ENCODE results near the gene CAMSAP2. TPM values are rescaled to one million over a fixed set of nuclear protein-coding genes. Genes with fewer than 3 reads are reported as not detected.

The CAMSAP2 gene
- total and polyA plus RNA-seq, 3 donors from 2014 or later: 16.0 to 34.7 (median 28.4) TPM

DNA sequence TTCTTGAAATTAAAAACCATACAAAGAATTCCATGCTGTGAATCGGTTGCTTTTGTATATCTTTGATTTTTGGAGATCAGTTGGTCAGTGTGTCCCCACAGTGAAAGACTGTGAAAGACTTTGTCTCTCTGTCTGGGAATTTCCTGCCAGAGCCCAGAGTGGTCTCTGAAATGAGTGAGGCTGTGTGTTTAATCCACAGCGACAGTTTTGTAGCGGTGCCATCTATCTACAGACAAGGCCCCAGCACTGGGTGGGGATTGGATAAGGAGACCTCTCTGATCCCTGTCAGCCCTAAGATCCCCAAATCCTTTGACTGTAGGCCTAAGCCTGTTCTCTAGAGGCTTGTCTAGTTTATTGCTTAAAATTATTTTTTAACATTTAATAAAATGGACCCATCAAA, 144.4 kb downstream of the CAMSAP2 start:
- Histone ChIP-seq H3K27ac (no peak overlapping the region), H3K36me3 (ENCODE audit: low read depth, missing control alignments) (no peaks in the 10 kb centered on the region), H3K27me3 (no peaks in the 10 kb centered on the region), H3K4me1 (no peaks in the 10 kb centered on the region), H3K4me3 (no peak overlapping the region), H3K9me3 (no peaks in the 10 kb centered on the region)
- intact Hi-C loops (cut with DNase I; ENCODE audit: low total_unique reads): no loop called here
- WGBS, 2 donors: 86 to 93% methylated on average over 3 of the region's 3 CpGs
- TF ChIP-seq POLR2A (IDR thresholded peaks at IDR 0.05) (no peak), CTCF (IDR thresholded peaks at IDR 0.05) (no peak)
- DNase-seq: no peak

DNA sequence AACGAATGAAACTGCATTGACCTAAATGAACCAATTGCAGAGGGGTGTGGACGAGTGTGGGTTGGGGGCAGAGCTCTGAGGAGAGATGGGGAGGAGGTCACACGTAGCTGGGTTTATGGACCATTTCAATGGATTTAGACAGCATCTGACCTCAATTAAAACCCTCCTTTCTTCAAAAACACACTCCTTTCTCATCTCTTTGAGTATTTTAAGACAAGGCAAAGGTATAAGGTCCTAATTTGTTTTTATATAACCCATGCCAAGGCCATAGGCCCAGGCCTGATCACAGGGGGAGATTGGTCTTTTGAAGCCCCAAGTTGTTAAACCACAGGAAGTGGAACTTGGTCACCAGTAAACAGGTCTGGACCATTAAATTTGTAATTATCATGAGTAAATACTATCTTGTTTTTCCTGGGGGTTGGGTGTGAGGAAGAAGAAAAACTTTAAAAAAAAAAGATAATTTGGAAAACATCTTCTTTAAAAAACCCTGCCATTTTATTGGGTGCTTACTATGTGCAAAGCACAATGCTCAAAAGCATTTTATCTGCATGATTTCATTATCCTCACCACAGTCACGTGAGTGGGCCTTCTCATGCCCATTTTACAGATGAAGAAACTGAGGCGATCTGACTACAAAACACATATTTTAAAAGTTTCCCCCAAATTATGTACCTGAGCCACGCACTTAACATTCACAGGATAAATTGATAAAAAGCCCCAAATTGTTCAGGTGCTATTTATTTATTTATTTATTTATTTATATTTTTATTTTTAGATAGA, 147.1 kb downstream of the CAMSAP2 start:
- 92% methylated on average over 6 of the region's 6 CpGs for WGBS, 2 donors
- H3K27ac ChIP-seq: no peak overlapping the region
- no peaks in the 10 kb centered on the region for H3K27me3 ChIP-seq
- H3K4me3 ChIP-seq: no peak overlapping the region
- H3K4me1 ChIP-seq: peaks cover 3% of the 10 kb centered on the region
- intact Hi-C loops (cut with DNase I; ENCODE audit: low total_unique reads): no loop called here
- H3K9me3 ChIP-seq: no peaks in the 10 kb centered on the region
- no peaks in the 10 kb centered on the region for H3K36me3 ChIP-seq (ENCODE audit: low read depth, missing control alignments)
- no peak for TF ChIP-seq POLR2A (IDR thresholded peaks at IDR 0.05)
- no peak for DNase-seq

GRCh38 chr1:200886594-200886993, 147.9 kb downstream of the CAMSAP2 start:
- no peaks in the 10 kb centered on the region for H3K36me3 ChIP-seq (ENCODE audit: low read depth, missing control alignments)
- H3K4me1 ChIP-seq: peaks cover 8% of the 10 kb centered on the region
- DNase-seq: no peak
- TF ChIP-seq CTCF (IDR thresholded peaks at IDR 0.05) (no peak), POLR2A (IDR thresholded peaks at IDR 0.05) (no peak)
- 94 to 96% methylated on average over 2 of the region's 2 CpGs for WGBS, 2 donors
- no peak overlapping the region for H3K27ac ChIP-seq
- intact Hi-C loops (cut with DNase I; ENCODE audit: low total_unique reads): no loop called here
- no peaks in the 10 kb centered on the region for H3K27me3 ChIP-seq
- no peak overlapping the region for H3K4me3 ChIP-seq
- H3K9me3 ChIP-seq: no peaks in the 10 kb centered on the region

DNA sequence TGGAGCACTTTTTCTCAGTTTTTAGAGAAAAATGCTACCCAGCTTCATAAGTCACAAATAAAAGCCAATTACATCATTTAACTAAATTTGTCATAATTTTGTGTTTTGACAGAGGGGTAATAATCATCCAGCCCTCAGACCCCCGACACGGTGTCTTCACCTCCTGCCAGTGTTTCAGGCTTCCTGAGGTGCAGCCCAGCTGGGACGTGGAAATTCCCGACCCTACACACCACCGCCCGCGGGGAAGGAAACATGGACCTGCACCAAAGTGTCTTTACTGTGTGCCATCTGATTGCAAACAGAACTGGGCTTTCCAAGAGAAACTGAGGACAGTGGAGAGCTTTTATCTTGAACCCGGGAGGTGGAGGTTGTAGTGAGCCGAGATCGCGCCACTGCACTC, 148.3 kb downstream of the CAMSAP2 start:
- intact Hi-C loops (cut with DNase I; ENCODE audit: low total_unique reads): no loop called here
- DNase-seq: no peak
- WGBS, 2 donors: 87 to 90% methylated on average over 10 to 11 of the region's 11 CpGs
- no peaks in the 10 kb centered on the region for H3K27me3 ChIP-seq
- TF ChIP-seq CTCF (IDR thresholded peaks at IDR 0.05) (no peak), POLR2A (IDR thresholded peaks at IDR 0.05) (no peak)
- no peaks in the 10 kb centered on the region for H3K36me3 ChIP-seq (ENCODE audit: low read depth, missing control alignments)
- H3K9me3 ChIP-seq: no peaks in the 10 kb centered on the region
- H3K4me1 ChIP-seq: peaks cover 11% of the 10 kb centered on the region
- no peak overlapping the region for H3K4me3 ChIP-seq
- H3K27ac ChIP-seq: no peak overlapping the region

- Histone ChIP-seq H3K4me1 (peaks cover 12% of the 10 kb centered on the region), H3K4me3 (no peak overlapping the region), H3K36me3 (ENCODE audit: low read depth, missing control alignments) (no peaks in the 10 kb centered on the region), H3K27me3 (no peaks in the 10 kb centered on the region), H3K9me3 (no peaks in the 10 kb centered on the region), H3K27ac (no peak overlapping the region)
- 85 to 87% methylated on average over 9 of the region's 9 CpGs for WGBS, 2 donors
- no peak for DNase-seq
- TF ChIP-seq POLR2A (IDR thresholded peaks at IDR 0.05) (no peak), CTCF (IDR thresholded peaks at IDR 0.05) (no peak)
- intact Hi-C loops (cut with DNase I; ENCODE audit: low total_unique reads): no loop called here
Observed at GRCh38 chr1:200887772-200888348, 149.2 kb downstream of the CAMSAP2 start.
